GM12872 (cell line): Measurements from ENCODE around the gene EEF1AKMT3.

Experiments used
- CTCF ChIP-seq: IDR thresholded peaks from 3 replicates; pipeline ENCODE4 v1.5.1; 2011; ENCODE audit warnings: low read depth, mild to moderate bottlenecking, low read length, moderate library complexity; ENCODE audit not compliant: insufficient read depth

Gene EEF1AKMT3

GRCh38 chr12:57813971-57814772, 41.8 kb downstream of the EEF1AKMT3 start:
- no peak for TF ChIP-seq CTCF

- no peak for TF ChIP-seq CTCF
Measured at GRCh38 chr12:57815177-57816000, 43.0 kb downstream of the EEF1AKMT3 start.

- TF ChIP-seq CTCF: no peak
Measured at GRCh38 chr12:57816001-57816854, 43.8 kb downstream of the EEF1AKMT3 start.

- TF ChIP-seq CTCF: no peak
Measured at GRCh38 chr12:57816855-57817151, 44.4 kb downstream of the EEF1AKMT3 start.

- no peak for TF ChIP-seq CTCF
Measured at GRCh38 chr12:57817261-57817989, 45.0 kb downstream of the EEF1AKMT3 start.

GRCh38 chr12:57821474-57822214, 49.2 kb downstream of the EEF1AKMT3 start:
- no peak for TF ChIP-seq CTCF
